GM12872 (cell line): Measurements from ENCODE around the gene OSBPL5.

ENCODE experiments used
- TF ChIP-seq, protein P1 (sequence below): IDR thresholded peaks from 3 replicates; pipeline ENCODE4 v1.5.1; 2011; ENCODE audit warnings: low read depth, mild to moderate bottlenecking, low read length, moderate library complexity; ENCODE audit not compliant: insufficient read depth

The OSBPL5 gene

DNA sequence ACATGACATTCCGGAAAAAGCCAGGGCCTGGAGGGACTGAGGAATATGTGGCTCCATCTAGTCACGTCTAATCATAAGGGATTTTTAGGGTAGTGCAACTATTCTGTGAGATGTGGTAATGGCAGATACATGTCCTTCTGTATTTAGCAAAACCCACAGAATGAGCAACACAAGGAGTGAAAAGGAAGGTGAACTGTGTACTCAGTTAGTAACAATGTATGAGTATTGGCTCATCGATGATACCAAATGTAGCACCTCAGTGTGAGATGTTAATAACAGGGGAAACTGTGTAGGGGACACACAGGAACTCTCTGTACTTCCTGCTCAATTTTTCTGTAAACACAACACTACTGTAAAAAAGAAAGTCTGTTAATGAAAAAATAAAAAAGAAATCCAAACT is 65.9 kb downstream of the OSBPL5 start:
- TF ChIP-seq, protein P1, sequence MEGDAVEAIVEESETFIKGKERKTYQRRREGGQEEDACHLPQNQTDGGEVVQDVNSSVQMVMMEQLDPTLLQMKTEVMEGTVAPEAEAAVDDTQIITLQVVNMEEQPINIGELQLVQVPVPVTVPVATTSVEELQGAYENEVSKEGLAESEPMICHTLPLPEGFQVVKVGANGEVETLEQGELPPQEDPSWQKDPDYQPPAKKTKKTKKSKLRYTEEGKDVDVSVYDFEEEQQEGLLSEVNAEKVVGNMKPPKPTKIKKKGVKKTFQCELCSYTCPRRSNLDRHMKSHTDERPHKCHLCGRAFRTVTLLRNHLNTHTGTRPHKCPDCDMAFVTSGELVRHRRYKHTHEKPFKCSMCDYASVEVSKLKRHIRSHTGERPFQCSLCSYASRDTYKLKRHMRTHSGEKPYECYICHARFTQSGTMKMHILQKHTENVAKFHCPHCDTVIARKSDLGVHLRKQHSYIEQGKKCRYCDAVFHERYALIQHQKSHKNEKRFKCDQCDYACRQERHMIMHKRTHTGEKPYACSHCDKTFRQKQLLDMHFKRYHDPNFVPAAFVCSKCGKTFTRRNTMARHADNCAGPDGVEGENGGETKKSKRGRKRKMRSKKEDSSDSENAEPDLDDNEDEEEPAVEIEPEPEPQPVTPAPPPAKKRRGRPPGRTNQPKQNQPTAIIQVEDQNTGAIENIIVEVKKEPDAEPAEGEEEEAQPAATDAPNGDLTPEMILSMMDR, result no peak

DNA sequence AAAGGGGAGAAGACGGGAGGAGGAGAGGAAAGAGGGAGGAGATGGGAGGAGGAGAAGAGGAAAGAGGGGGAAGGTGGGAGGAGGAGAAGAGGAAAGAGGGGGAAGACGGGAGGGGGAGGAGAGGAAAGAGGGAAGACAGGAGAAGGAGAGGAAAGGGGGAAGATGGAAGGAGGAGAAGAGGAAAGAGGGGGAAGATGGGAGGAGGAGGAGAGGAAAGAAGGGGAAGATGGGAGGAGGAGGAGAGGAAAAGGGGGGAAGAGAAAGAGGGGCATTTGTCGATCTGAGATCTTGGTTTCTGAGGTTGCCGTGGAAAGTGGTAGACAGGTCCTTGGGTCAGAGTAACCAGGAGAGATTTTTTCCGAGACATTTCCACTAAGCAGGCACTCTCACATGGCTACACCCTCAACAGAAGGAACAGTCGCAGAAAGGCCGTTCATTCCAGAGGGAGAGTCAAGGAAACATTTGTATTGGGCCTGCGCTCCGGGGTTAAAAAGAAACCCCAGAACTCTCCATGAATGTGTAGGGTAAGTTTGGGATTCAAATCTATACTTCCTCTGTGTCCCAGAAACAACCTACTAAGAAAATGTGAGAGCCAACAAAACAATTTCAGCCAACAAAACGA is 68.1 kb downstream of the OSBPL5 start:
- TF ChIP-seq, protein P1, result no peak

DNA sequence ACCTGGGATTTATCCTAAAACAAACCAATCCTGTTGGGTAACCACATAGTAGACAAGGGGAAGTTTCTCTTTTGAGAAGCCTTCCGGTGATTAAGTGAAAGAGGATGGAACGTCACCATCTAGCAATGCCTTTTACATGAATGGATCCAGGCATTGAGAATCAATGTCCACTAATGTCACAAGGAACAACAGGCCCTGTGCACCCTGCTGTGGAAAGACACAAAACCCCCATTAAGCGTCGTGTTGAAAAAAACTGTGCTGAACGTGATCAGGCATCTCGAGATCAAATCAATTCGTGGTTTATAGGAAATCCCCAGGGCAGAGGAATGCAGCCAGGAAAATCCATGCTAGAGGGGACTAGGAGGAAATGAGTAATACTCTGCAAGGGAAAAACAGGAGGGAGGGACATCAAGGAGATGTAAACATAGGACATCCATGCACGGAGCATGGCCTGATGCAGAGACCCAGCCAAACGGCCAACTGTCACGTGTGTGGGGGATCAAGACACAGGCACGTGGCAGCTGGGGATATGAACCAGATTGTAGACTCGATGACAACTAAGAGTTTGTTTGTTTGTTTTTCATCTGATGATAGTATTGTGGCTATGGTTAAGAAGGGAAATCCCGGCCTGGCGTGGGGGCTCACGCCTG is 69.3 kb downstream of the OSBPL5 start:
- TF ChIP-seq, protein P1, result no peak

DNA sequence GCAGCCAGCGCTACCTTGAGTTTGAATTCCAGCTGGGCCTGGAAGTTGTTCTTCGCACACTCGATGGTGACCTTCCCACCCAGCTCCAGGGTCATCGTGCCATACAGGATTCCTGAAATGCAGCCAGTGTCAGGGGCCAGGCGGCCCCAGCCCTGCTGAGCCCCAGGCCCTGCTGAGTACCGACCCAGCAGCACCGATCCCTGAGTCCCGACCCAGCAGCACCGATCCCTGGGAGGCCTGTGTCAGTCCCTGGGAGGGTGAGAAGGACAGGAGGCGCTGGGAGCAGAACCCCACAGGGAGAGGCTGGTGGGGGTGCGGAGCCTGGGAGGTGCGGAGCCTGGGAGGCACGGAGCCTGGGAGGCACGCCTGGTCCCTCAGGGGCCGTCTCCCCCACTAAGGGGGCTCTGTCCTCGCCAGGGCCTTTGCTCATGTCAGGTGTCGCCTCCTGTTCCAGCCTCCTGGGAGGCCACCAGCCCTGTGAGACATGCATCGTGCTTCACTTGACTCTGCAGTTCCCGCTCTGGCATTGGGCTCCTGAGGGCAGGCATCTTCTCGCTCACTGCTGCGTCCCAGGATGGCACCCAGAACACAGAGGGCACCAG is 70.8 kb downstream of the OSBPL5 start:
- TF ChIP-seq, protein P1, result no peak

DNA sequence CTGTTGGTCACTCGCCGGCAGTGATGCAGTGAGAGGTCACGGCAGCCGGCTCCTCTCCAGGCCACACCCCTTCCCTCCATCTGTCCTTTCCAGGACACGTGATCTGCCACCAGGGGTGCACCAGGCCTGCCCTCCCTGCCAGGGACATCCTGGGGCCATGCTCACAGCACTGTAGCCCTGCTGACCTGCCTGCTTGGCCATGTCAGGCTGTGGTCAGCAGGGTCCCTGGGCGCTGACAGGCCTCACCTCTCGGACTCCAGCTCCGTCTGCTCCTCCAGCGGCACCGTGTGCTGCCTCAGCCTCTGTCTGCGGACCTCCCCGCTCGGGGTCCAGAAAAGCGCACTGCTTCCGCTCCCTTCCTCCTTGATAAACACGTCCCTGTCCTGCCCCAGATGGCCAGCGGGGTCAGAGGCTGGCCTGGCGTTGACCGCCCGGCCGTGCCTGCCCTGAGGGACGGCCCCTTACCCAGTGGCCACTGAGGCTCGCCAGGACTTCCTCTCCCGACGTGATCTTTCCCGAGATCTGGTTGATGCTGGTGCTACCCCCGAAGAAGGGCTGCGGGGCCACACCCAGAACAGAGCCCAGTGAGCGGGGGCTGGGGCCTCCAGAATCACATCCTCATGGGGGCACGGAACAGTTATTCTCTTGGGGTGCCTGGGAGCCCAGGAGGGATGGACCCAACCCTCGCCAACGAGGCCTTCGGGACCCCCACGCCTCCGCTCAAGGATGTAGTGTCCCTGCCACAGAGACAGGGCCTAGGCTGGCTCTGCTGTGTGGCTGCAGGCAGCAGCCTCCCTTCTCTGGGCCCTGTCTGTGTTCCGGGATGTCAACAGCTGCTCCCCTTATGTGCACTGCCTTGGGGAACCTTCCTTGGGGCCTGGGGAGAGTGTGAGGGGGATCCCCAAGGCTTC is 71.6 kb downstream of the OSBPL5 start:
- TF ChIP-seq, protein P1, result no peak

DNA sequence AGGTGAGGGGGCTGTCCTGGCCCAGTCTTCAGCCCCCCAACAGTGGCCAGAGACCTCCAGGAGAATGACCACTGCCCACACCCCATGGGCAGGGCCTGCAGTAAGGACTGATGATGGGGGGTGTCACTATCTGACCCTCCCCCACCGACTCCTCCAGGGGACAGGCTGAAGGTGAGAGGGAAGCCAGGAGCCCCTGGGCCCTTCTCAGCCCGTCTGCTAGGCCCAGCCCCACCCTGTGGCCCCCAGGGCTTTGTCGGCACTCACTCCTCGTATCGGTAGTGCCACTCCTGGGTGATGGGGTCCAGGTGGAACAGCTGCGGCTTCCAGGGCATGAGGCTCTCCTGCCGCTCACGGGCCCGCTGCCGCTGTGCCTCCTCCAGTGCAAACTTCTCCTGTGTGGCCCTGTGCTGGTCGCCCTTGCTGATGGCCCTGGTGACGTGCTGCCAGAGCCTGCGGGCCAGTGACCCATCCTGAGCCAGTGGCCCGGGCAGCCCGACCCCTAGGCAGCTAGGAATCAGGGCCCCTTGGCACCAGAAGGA is 72.4 kb downstream of the OSBPL5 start:
- TF ChIP-seq, protein P1, result no peak
